Esophagus squamous epithelium (tissue), 5 donors: ENCODE data around the gene NOS1. TPM values are rescaled to one million over a fixed set of nuclear protein-coding genes. Genes with fewer than 3 reads are reported as not detected.
"Not testable (repeated sequence)": the region's sequence is repeated elsewhere in the genome, so short reads cannot be mapped to it uniquely, and the experiment has no call there.

Experiments used
- DNase-seq: peaks from one replicate; lab custom pipeline; 2025; lab: John Stamatoyannopoulos, UW
- H3K27ac ChIP-seq, 4 donors: fragments of 200-600 bp; sonication (generic); one replicate each; pipeline ENCODE4 v1.5.1; 2016 to 2019; ENCODE audit warnings: mild to moderate bottlenecking in 1 of 4
- H3K27me3 ChIP-seq, 4 donors: fragments of 200-600 bp; sonication (generic); 1 replicate in 3 of 4; 2 replicates in 1 of 4; pipeline versions ENCODE4 v1.5.1 to v1.6.0; 2017 to 2021; ENCODE audit warnings: antibody characterized with exemption in 1 of 4
- H3K36me3 ChIP-seq, 3 donors: fragments of 200-600 bp; sonication (generic); one replicate each; pipeline ENCODE4 v1.5.1; 2016 to 2019
- H3K4me1 ChIP-seq, 3 donors: fragments of 200-600 bp; sonication (generic); one replicate each; pipeline ENCODE4 v1.5.1; 2017 to 2019
- H3K4me3 ChIP-seq, 4 donors: fragments of 200-600 bp; sonication (generic); 1 replicate in 3 of 4; 2 replicates in 1 of 4; pipeline ENCODE4 v1.5.1; 2016 to 2019; ENCODE audit warnings: mild to moderate bottlenecking in 2 of 4, moderate library complexity in 1 of 4
- H3K9me3 ChIP-seq, 3 donors: fragments of 200-600 bp; sonication (generic); one replicate each; pipeline ENCODE4 v1.5.1; 2016 to 2019
- CTCF ChIP-seq, 6 experiments: fragments of 450-650 bp in 4 of 6; fragments of 200-600 bp in 2 of 6; sonication (generic) in 2 of 6; IDR thresholded peaks; one replicate each; pipeline ENCODE4 v1.5.1; 2016 to 2019; ENCODE audit warnings: antibody characterized with exemption in 6 of 6, mild to moderate bottlenecking in 4 of 6, moderate library complexity in 4 of 6
- POLR2A ChIP-seq, 4 donors: fragments of 450-650 bp; IDR thresholded peaks; one replicate each; pipeline ENCODE4 v1.6.1; 2017; ENCODE audit warnings: antibody characterized with exemption in 4 of 4, mild to moderate bottlenecking in 4 of 4, moderate library complexity in 3 of 4
- WGBS, 2 donors: methylation state at CpG; one replicate each; pipeline ENCODE4 v1.1.5; 2018; 5-methylcytosine and 5-hydroxymethylcytosine counted together
- intact Hi-C: fragments of 100-400 bp; cut with DNase I; formaldehyde crosslinking; loops from one replicate; pipeline ENCODE4 v1.15.0; 2022
- total RNA-seq, 4 donors: library from RNA; depleted of rRNA; stranded (reverse); fragments of >200 nt; gene quantifications; one replicate each; pipeline ENCODE4 v1.1.0, GENCODE V29; 2016
- donor health status: DM: yes; HTN: yes; CAD: no.

NOS1 gene
- total RNA-seq, 4 donors from 2014 or later = 0.49 to 1.9 (median 1.5) TPM

DNA sequence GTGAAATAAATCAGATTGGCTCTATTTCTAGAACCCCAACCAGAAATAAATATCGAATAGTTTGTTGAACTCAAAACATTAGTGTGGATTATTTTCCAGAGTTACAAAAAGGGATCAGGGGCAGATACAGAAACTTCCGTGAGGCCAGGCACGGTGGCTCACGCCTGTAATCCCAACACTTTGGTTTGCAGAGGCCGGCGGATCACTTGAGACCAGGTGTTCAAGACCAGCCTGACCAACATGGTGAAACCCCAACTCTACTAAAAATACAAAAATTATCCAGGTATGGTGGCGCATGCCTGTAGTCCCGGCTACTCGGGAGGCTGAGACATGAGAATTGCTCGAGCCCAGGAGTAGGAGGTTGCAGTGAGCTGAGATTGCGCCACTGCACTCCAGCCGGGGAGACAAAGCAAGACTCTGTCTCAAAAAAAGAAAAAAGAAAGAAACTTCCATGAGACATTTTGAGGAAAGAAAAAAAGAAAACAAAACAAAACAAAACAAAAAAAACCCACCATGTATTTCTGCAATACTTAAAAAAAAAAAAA is 173.2 kb downstream of the NOS1 start:
- H3K36me3 ChIP-seq = peaks cover 0 to 47% (median 12%) of the 10 kb centered on the region in 3 donors
- H3K27me3 ChIP-seq = no peaks in the 10 kb centered on the region
- WGBS, 2 donors = 83 to 92% methylated on average over 11 to 12 of the region's 12 CpGs
- no peak overlapping the region for H3K4me3 ChIP-seq
- H3K27ac ChIP-seq = no peak overlapping the region
- intact Hi-C loops = no loop called here
- TF ChIP-seq POLR2A (IDR thresholded peaks at IDR 0.05) (no peak), CTCF (IDR thresholded peaks at IDR 0.05) (no peak)
- no peaks in the 10 kb centered on the region for H3K9me3 ChIP-seq
- H3K4me1 ChIP-seq = peaks cover 10 to 37% (median 14%) of the 10 kb centered on the region in 3 donors
- DNase-seq = no peak

DNA sequence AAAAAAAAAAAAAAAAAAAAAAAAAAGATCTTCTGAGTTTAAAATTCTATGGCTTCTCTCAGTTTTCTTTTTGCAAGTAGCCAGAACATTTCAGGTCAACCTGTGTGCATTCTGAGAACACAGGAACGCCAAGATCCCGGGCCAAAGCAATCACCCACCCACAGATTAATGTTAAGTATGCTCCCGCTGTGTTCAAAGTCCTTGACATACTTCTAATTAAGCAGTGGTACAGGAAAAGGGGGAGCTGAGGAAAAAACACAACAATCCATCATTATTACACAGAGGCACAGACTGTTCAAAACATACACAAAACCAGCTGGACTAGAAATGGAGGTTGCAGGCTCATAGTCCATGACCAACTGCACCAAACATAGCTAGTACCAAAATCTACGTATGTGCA is 174.0 kb downstream of the NOS1 start:
- no peak overlapping the region for H3K27ac ChIP-seq

GRCh38 chr12:117182866-117183265 is 178.6 kb downstream of the NOS1 start:
- TF ChIP-seq CTCF (IDR thresholded peaks at IDR 0.05) = no peak
- no peak for TF ChIP-seq POLR2A (IDR thresholded peaks at IDR 0.05)
- intact Hi-C loops = no loop called here
- DNase-seq = no peak
- Histone ChIP-seq H3K27ac (no peak overlapping the region), H3K4me1 (peaks cover 0 to 4% (median 0%) of the 10 kb centered on the region in 3 donors), H3K36me3 (peaks cover 0 to 100% (median 12%) of the 10 kb centered on the region in 3 donors), H3K4me3 (no peak overlapping the region), H3K27me3 (no peaks in the 10 kb centered on the region), H3K9me3 (no peaks in the 10 kb centered on the region)
- 95 to 100% methylated on average over 3 of the region's 3 CpGs for WGBS, 2 donors

More for the DNA sequence above, 174.0 kb downstream of the NOS1 start:
- peaks cover 0 to 55% (median 12%) of the 10 kb centered on the region in 3 donors for H3K36me3 ChIP-seq
- no peaks in the 10 kb centered on the region for H3K9me3 ChIP-seq
- intact Hi-C loops = no loop called here
- no peaks in the 10 kb centered on the region for H3K27me3 ChIP-seq
- H3K4me1 ChIP-seq = peaks cover 10 to 37% (median 14%) of the 10 kb centered on the region in 3 donors
- 83 to 93% methylated on average over 4 of the region's 4 CpGs for WGBS, 2 donors
- no peak overlapping the region for H3K4me3 ChIP-seq
- no peak for TF ChIP-seq POLR2A (IDR thresholded peaks at IDR 0.05)
- no peak for TF ChIP-seq CTCF (IDR thresholded peaks at IDR 0.05)
- no peak for DNase-seq

DNA sequence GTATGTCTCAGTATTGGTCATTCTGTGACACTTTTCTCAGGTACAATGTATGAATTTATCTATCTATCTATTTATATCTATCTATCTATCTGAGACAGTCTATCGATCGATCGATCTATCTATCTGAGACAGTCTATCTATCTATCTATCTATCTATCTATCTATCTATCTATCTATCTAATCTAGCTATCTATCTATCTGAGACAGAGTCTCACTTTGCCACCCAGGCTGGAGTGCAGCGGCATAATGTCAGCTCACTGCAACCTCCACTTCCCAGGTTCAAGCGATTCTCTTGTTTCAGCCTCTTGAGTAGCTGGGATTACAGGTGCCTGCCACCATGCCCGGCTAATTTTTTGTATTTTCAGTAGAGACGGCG is 180.0 kb downstream of the NOS1 start:
- H3K27ac ChIP-seq, H3K9me3 ChIP-seq, DNase-seq, H3K4me1 ChIP-seq, intact Hi-C loops, H3K27me3 ChIP-seq, H3K4me3 ChIP-seq: not testable (repeated sequence)
- peaks cover 0 to 100% (median 14%) of the 10 kb centered on the region in 3 donors for H3K36me3 ChIP-seq
- 96 to 99% methylated on average over 7 to 8 of the region's 8 CpGs for WGBS, 2 donors

GRCh38 chr12:117180758-117181467 is 180.5 kb downstream of the NOS1 start:
- H3K36me3 ChIP-seq = peaks cover 0 to 100% (median 16%) of the 10 kb centered on the region in 3 donors
- no peaks in the 10 kb centered on the region for H3K9me3 ChIP-seq
- intact Hi-C loops = no loop called here
- WGBS, 2 donors = 77 to 99% methylated on average over 4 of the region's 4 CpGs
- H3K4me3 ChIP-seq = no peak overlapping the region
- no peaks in the 10 kb centered on the region for H3K27me3 ChIP-seq
- H3K4me1 ChIP-seq = no peaks in the 10 kb centered on the region
- H3K27ac ChIP-seq = no peak overlapping the region
- TF ChIP-seq CTCF (IDR thresholded peaks at IDR 0.05) (no peak), POLR2A (IDR thresholded peaks at IDR 0.05) (no peak)
- DNase-seq = no peak
